ENCODE data around the gene CRHR1.
A peak's percentile ranks its signal among the peaks of the same experiment; 100 is the strongest.
"Not testable (repeated sequence)": the region's sequence is repeated elsewhere in the genome, so short reads cannot be mapped to it uniquely, and the experiment has no call there.

CRHR1 gene

GRCh38 chr17:45784293-45784740 is at the start of gene CRHR1:
Gene CRHR1 (plus strand): TSS chr17:45784320. CDS start chr17:45784545, 225 bp downstream.
- Mint-ChIP-seq H3K4me1 (no peaks in the 10 kb centered on the region), H3K27ac (ENCODE audit: low read depth) (no peak within 1 kb of the TSS), H3K4me3 (peak within 1 kb of the TSS; percentile 70), H3K27me3 (peaks cover 85% of the 10 kb centered on the region), H3K9me3 (no peaks in the 10 kb centered on the region), H3K36me3 (ENCODE audit: insufficient read depth) (no peaks in the 10 kb centered on the region)
- ATAC-seq (replicated peaks; ENCODE audit: extremely low read depth, poor library complexity, severe bottlenecking) (no peak), DNase-seq (ENCODE audit: low spot score in 2 of 2) (no peak)

DNA sequence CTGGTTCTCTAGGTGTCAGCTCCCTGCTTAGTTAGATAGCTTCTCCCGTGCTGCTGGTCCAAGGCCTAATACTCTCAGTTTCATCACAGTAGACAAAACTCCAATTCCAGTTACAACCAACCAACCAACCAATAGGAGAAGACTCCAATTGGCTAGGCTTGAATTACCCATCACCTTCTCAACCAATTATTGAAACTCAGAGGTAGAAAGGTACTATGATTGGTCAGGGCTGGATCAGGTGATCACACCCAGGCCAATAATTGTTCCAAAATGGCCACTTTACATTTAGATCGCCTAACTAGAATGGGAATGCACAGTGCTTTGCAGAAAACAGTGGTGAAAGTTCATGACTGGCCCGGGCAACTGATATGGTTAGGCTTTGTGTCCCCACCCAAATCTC is 49.5 kb upstream of the CRHR1 start:
- ATAC-seq (replicated peaks; ENCODE audit: extremely low read depth, poor library complexity, severe bottlenecking) (no peak), DNase-seq (ENCODE audit: low spot score in 2 of 2) (no peak)
- Mint-ChIP-seq H3K4me3 (no peak overlapping the region), H3K27me3 (peaks cover 18% of the 10 kb centered on the region), H3K4me1 (no peaks in the 10 kb centered on the region), H3K9me3 (peaks cover 10% of the 10 kb centered on the region), H3K27ac (ENCODE audit: low read depth) (no peak overlapping the region), H3K36me3 (ENCODE audit: insufficient read depth) (no peaks in the 10 kb centered on the region)

DNA sequence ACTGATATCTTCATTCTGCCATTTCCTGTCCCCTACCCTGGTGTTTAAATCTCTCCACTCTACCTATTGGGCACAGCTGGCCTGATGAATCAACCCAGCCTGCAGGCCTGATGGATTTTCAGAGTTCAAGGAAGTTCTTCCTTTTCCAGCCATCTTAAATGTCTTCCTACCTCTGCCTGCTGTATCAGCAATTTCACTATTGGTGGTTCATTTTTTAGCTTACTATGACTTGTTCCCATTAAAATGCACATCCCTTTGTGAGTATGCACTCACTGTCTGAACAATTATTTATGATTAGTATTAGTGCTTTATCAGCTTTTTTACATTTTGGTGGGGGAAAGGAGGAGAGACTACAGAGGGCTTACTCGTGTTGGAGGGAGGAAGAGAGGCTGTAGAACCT is 48.6 kb upstream of the CRHR1 start:
- peaks cover 6% of the 10 kb centered on the region for H3K9me3 Mint-ChIP-seq
- peaks cover 4% of the 10 kb centered on the region for H3K4me1 Mint-ChIP-seq
- DNase-seq (ENCODE audit: low spot score in 2 of 2) (no peak), ATAC-seq (replicated peaks; ENCODE audit: extremely low read depth, poor library complexity, severe bottlenecking) (no peak)
- H3K36me3 Mint-ChIP-seq (ENCODE audit: insufficient read depth): no peaks in the 10 kb centered on the region
- H3K27ac Mint-ChIP-seq (ENCODE audit: low read depth): no peak overlapping the region
- H3K27me3 Mint-ChIP-seq: peaks cover 9% of the 10 kb centered on the region
- no peak overlapping the region for H3K4me3 Mint-ChIP-seq

DNA sequence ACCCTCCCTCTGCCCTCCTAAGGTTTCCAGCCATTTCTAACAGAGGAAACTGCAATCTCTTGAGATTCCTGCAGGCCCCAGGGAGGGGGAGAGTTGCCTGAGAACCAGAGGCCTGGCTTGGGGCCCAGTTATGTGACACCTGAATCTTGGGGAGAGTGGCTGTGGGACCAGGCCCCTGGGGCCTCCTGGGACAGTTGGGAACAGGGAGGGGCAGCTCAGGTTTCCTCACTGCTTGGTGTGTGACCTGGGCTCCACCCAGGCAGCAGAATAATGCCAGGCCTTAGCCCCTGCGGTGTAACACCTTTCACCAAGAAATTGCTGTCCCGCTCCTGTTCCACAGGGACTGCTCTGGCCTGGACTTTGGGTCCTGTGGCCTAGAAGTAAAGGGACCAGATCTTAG is 44.3 kb upstream of the CRHR1 start:
- no peak overlapping the region for H3K27ac Mint-ChIP-seq (ENCODE audit: low read depth)
- peaks cover 2% of the 10 kb centered on the region for H3K36me3 Mint-ChIP-seq (ENCODE audit: insufficient read depth)
- no peak overlapping the region for H3K4me3 Mint-ChIP-seq
- peaks cover 29% of the 10 kb centered on the region for H3K27me3 Mint-ChIP-seq
- peaks cover 6% of the 10 kb centered on the region for H3K4me1 Mint-ChIP-seq
- H3K9me3 Mint-ChIP-seq: no peaks in the 10 kb centered on the region
- DNase-seq (ENCODE audit: low spot score in 2 of 2): no peak
- no peak for ATAC-seq (replicated peaks; ENCODE audit: extremely low read depth, poor library complexity, severe bottlenecking)

- H3K36me3 Mint-ChIP-seq (ENCODE audit: insufficient read depth): peaks cover 2% of the 10 kb centered on the region
- H3K4me3 Mint-ChIP-seq: peak overlapping the region; percentile 11
- peaks cover 6% of the 10 kb centered on the region for H3K4me1 Mint-ChIP-seq
- H3K9me3 Mint-ChIP-seq: no peaks in the 10 kb centered on the region
- DNase-seq (ENCODE audit: low spot score in 2 of 2) (no peak), ATAC-seq (replicated peaks; ENCODE audit: extremely low read depth, poor library complexity, severe bottlenecking) (no peak)
- no peak overlapping the region for H3K27ac Mint-ChIP-seq (ENCODE audit: low read depth)
- peaks cover 38% of the 10 kb centered on the region for H3K27me3 Mint-ChIP-seq
Measured at GRCh38 chr17:45740553-45741330, 43.4 kb upstream of the CRHR1 start.

GRCh38 chr17:45742251-45742650 is 41.9 kb upstream of the CRHR1 start:
- Mint-ChIP-seq H3K27ac (ENCODE audit: low read depth) (no peak overlapping the region), H3K4me3 (no peak overlapping the region), H3K9me3 (no peaks in the 10 kb centered on the region), H3K27me3 (peaks cover 50% of the 10 kb centered on the region), H3K4me1 (peaks cover 6% of the 10 kb centered on the region), H3K36me3 (ENCODE audit: insufficient read depth) (peaks cover 2% of the 10 kb centered on the region)
- ATAC-seq (replicated peaks; ENCODE audit: extremely low read depth, poor library complexity, severe bottlenecking) (no peak), DNase-seq (ENCODE audit: low spot score in 2 of 2) (no peak)

GRCh38 chr17:45743626-45744326 is 40.3 kb upstream of the CRHR1 start:
- H3K27ac Mint-ChIP-seq (ENCODE audit: low read depth): no peak overlapping the region
- peaks cover 52% of the 10 kb centered on the region for H3K27me3 Mint-ChIP-seq
- H3K4me3 Mint-ChIP-seq: no peak overlapping the region
- DNase-seq (ENCODE audit: low spot score in 2 of 2) (no peak), ATAC-seq (replicated peaks; ENCODE audit: extremely low read depth, poor library complexity, severe bottlenecking) (no peak)
- H3K4me1 Mint-ChIP-seq: peaks cover 6% of the 10 kb centered on the region
- H3K36me3 Mint-ChIP-seq (ENCODE audit: insufficient read depth): peaks cover 2% of the 10 kb centered on the region
- H3K9me3 Mint-ChIP-seq: no peaks in the 10 kb centered on the region

DNA sequence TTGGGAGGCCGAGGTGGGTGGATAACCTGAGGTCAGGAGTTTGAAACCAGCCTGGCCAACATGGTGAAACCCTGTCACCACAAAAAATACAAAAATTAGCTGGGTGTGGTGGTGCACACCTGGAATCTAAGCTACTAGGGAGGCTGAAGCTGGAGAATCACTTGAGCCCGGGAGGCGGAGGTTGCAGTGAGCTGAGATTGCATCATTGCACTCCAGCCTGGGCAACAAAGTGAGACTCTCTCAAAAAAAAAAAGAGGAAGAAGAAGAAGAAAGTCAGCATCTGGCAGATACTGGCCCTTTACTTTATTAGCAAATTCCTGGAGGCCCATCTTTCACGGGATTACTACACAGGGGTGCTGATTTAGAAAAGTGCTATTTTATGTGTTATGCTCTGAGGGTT is 39.3 kb upstream of the CRHR1 start:
- not testable (repeated sequence) for H3K4me3 Mint-ChIP-seq

GRCh38 chr17:45745601-45746494 is 38.3 kb upstream of the CRHR1 start:
- no peaks in the 10 kb centered on the region for H3K9me3 Mint-ChIP-seq
- no peak overlapping the region for H3K27ac Mint-ChIP-seq (ENCODE audit: low read depth)
- DNase-seq (ENCODE audit: low spot score in 2 of 2): no peak
- peaks cover 72% of the 10 kb centered on the region for H3K27me3 Mint-ChIP-seq
- no peak overlapping the region for H3K4me3 Mint-ChIP-seq
- ATAC-seq (replicated peaks; ENCODE audit: extremely low read depth, poor library complexity, severe bottlenecking): no peak
- H3K4me1 Mint-ChIP-seq: no peaks in the 10 kb centered on the region
- peaks cover 2% of the 10 kb centered on the region for H3K36me3 Mint-ChIP-seq (ENCODE audit: insufficient read depth)

More for the DNA sequence above, 39.3 kb upstream of the CRHR1 start:
- not testable (repeated sequence) for H3K36me3 Mint-ChIP-seq (ENCODE audit: insufficient read depth); H3K9me3 Mint-ChIP-seq; DNase-seq (ENCODE audit: low spot score in 2 of 2); H3K27ac Mint-ChIP-seq (ENCODE audit: low read depth); ATAC-seq (replicated peaks; ENCODE audit: extremely low read depth, poor library complexity, severe bottlenecking); H3K4me1 Mint-ChIP-seq
- H3K27me3 Mint-ChIP-seq: peaks cover 62% of the 10 kb centered on the region

GRCh38 chr17:45747911-45748310 is 36.2 kb upstream of the CRHR1 start:
- ATAC-seq (replicated peaks; ENCODE audit: extremely low read depth, poor library complexity, severe bottlenecking): no peak
- no peaks in the 10 kb centered on the region for H3K4me1 Mint-ChIP-seq

GRCh38 chr17:45748731-45749310 is 35.3 kb upstream of the CRHR1 start:
- Mint-ChIP-seq H3K4me1 (no peaks in the 10 kb centered on the region), H3K27ac (ENCODE audit: low read depth) (no peak overlapping the region), H3K27me3 (peaks cover 77% of the 10 kb centered on the region), H3K4me3 (no peak overlapping the region), H3K36me3 (ENCODE audit: insufficient read depth) (no peaks in the 10 kb centered on the region), H3K9me3 (no peaks in the 10 kb centered on the region)
- ATAC-seq (replicated peaks; ENCODE audit: extremely low read depth, poor library complexity, severe bottlenecking): no peak
- DNase-seq (ENCODE audit: low spot score in 2 of 2): no peak

More at GRCh38 chr17:45747911-45748310, 36.2 kb upstream of the CRHR1 start:
- H3K27ac Mint-ChIP-seq (ENCODE audit: low read depth): no peak overlapping the region
- H3K27me3 Mint-ChIP-seq: peaks cover 77% of the 10 kb centered on the region
- H3K36me3 Mint-ChIP-seq (ENCODE audit: insufficient read depth): no peaks in the 10 kb centered on the region
- no peaks in the 10 kb centered on the region for H3K9me3 Mint-ChIP-seq
- H3K4me3 Mint-ChIP-seq: no peak overlapping the region
- no peak for DNase-seq (ENCODE audit: low spot score in 2 of 2)

DNA sequence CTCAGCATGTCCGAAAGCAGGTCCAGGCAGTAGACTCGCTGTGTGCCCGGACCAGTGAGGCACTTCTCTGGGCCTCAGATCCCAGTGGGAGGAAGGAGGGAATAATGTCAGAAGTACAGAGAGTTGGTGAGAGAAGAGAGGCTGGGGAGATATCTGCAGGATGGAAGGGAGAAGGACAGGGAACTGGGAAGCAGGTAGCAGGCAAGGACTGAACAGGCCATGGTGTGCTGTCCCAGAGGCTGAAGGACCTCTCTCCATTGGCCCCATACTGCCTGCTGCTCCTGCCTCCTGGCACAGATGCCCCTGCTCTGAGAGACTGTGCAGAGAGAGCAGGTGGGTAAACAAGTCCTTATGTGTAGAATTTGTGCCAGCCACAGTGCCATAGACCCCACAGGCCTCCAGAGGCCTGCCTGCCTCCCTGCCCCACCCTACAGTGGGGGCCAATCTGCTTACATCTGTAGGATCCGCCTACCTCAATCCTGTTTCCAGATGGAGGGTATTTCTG is 34.2 kb upstream of the CRHR1 start:
- H3K27ac Mint-ChIP-seq (ENCODE audit: low read depth): no peak overlapping the region
- peaks cover 79% of the 10 kb centered on the region for H3K27me3 Mint-ChIP-seq
- H3K36me3 Mint-ChIP-seq (ENCODE audit: insufficient read depth): no peaks in the 10 kb centered on the region
- no peaks in the 10 kb centered on the region for H3K9me3 Mint-ChIP-seq
- no peak overlapping the region for H3K4me3 Mint-ChIP-seq
- DNase-seq (ENCODE audit: low spot score in 2 of 2): no peak
- no peaks in the 10 kb centered on the region for H3K4me1 Mint-ChIP-seq
- ATAC-seq (replicated peaks; ENCODE audit: extremely low read depth, poor library complexity, severe bottlenecking): no peak
